Muscle of leg (tissue), 11 donors: ENCODE measurements around the gene SELPLG. TPM values are rescaled to one million over a fixed set of nuclear protein-coding genes. Genes with fewer than 3 reads are reported as not detected.
A peak's percentile ranks its signal among the peaks of the same experiment; 100 is the strongest.
"Not testable (repeated sequence)": the region's sequence is repeated elsewhere in the genome, so short reads cannot be mapped to it uniquely, and the experiment has no call there.

ENCODE experiments used
- DNase-seq: peaks from one replicate; pipeline ENCODE4 v3.0.0; 2013
- H3K27ac ChIP-seq: one replicate; pipeline ENCODE4 v1.5.1; 2013; ENCODE audit warnings: mild to moderate bottlenecking, low read length, control low read depth
- H3K27me3 ChIP-seq: one replicate; pipeline ENCODE4 v1.6.1; 2013; ENCODE audit warnings: low read length; ENCODE audit not compliant: control insufficient read depth, insufficient read depth
- H3K36me3 ChIP-seq: one replicate; pipeline ENCODE4 v1.6.1; 2013; ENCODE audit warnings: low read length; ENCODE audit not compliant: control insufficient read depth, insufficient read depth
- H3K4me1 ChIP-seq: one replicate; pipeline ENCODE4 v1.6.1; 2013; ENCODE audit warnings: low read length; ENCODE audit not compliant: control insufficient read depth, insufficient read depth
- H3K4me3 ChIP-seq: one replicate; pipeline ENCODE4 v1.5.1; 2013; ENCODE audit warnings: low read length, control low read depth
- H3K9me3 ChIP-seq: replicated peaks from 2 replicates; pipeline ENCODE4 v1.6.1; 2013; ENCODE audit warnings: low read depth, low read length; ENCODE audit not compliant: control insufficient read depth
- WGBS: methylation state at CpG from one replicate; pipeline ENCODE4 v1.1.5; 2013; ENCODE audit warnings: missing lambda C conversion rate; ENCODE audit not compliant: insufficient coverage; 5-methylcytosine and 5-hydroxymethylcytosine counted together
- polyA plus RNA-seq, 8 donors: library from polyadenylated mRNA; unstranded; fragments of 120-200 nt; gene quantifications; one replicate each; pipeline versions ENCODE4 v1.2.1 to v1.2.3, GENCODE V29; 2013; ENCODE audit warnings: inconsistent platforms in 1 of 8, low replicate concordance in 1 of 8; ENCODE audit not compliant: insufficient read length in 8 of 8, insufficient read depth in 1 of 8
- total RNA-seq: library from RNA; stranded (reverse); fragments of 120-200 nt; gene quantifications from one replicate; pipeline ENCODE4 v1.2.4, GENCODE V29; 2013

SELPLG gene
- total and polyA plus RNA-seq, 9 donors, result 2.8 to 5.5 (median 4.2) TPM

DNA sequence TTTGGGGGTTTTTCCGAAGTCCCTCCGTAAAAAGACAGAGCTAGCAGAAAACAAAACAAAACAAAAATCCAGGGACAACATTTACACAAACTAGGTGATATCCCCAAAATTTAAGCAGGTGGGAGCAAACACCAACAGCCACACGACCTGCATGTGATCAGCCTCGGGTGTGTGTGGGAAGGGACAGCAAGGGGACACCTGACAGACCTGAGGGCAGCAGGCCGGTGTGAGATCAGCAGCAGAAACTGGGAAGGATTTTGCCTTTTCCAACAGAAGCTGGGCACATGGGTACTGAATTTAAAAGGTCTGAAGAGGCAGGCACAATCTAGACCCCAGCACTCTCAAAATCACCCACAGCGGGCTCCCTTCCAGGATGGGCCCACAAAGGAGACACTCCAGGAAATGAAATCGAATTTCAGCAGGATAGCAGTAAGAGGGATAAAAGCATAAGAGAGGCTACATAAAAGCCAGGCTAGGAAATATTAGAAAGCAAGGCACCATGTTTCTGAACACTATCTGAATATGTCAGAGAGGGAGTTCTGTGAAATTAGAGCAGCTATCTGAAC, 36.5 kb upstream of the SELPLG start:
- H3K4me1 ChIP-seq, result peaks cover 26% of the 10 kb centered on the region
- no peaks in the 10 kb centered on the region for H3K27me3 ChIP-seq
- H3K27ac ChIP-seq, result no peak overlapping the region
- H3K9me3 ChIP-seq, result no peaks in the 10 kb centered on the region
- peaks cover 8% of the 10 kb centered on the region for H3K36me3 ChIP-seq
- no peak for DNase-seq
- no peak overlapping the region for H3K4me3 ChIP-seq
- 100% methylated on average over 1 of the region's 7 CpGs for WGBS

DNA sequence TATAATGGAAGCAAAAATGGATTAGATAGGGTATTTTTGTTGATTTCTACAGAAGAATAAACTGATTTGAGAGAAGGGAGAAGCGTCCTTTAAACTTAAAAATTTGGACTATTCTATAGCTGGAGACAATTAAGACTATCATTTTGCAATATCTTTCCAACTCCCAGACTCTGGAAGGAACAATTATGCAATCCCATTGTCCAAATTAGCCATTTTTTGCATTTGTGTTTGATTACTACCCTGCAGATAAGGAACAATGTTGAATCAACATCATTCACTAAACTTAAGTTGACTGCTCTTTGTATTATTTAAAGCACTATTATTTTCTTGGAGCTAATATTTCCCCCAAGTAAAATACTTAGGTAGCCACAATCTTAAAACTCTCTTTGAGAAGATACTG, 34.8 kb upstream of the SELPLG start:
- Histone ChIP-seq H3K27ac (peak overlapping the region; percentile 80), H3K9me3 (no peaks in the 10 kb centered on the region), H3K4me3 (no peak overlapping the region), H3K36me3 (peaks cover 7% of the 10 kb centered on the region), H3K4me1 (peaks cover 29% of the 10 kb centered on the region), H3K27me3 (no peaks in the 10 kb centered on the region)
- DNase-seq, result no peak
- no CpG with 5 or more reads among the region's 1 CpG for WGBS

GRCh38 chr12:108668063-108668462, 34.4 kb upstream of the SELPLG start:
- no peaks in the 10 kb centered on the region for H3K27me3 ChIP-seq
- peaks cover 29% of the 10 kb centered on the region for H3K4me1 ChIP-seq
- H3K36me3 ChIP-seq, result peaks cover 7% of the 10 kb centered on the region
- peak overlapping the region; percentile 80 for H3K27ac ChIP-seq
- DNase-seq, result no peak
- H3K4me3 ChIP-seq, result no peak overlapping the region
- WGBS, result 45% methylated on average over 7 of the region's 8 CpGs
- no peaks in the 10 kb centered on the region for H3K9me3 ChIP-seq

DNA sequence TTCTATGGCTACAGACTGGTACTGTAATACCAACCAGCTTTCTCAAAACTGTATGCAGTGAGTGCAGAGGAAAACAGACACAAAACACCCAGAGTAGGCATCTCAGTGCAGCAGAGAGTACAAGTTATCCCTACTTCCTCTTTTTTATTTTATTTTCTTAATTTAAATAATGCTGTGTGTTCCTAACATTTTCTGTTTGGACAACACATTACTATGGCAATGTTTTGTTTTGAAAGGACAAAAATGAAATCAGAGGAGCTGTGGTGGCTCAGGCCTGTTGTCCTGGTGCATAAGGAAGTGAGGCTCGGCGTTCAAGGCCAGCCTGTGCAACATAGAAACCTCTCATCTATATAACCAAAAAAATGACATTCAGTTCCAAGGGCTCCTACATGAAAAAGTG, 33.7 kb upstream of the SELPLG start:
- peak overlapping the region; percentile 80 for H3K27ac ChIP-seq
- H3K36me3 ChIP-seq, result peaks cover 7% of the 10 kb centered on the region
- peak; percentile 53 for DNase-seq
- no peaks in the 10 kb centered on the region for H3K27me3 ChIP-seq
- peaks cover 29% of the 10 kb centered on the region for H3K4me1 ChIP-seq
- WGBS, result no CpG with 5 or more reads among the region's 2 CpGs
- no peak overlapping the region for H3K4me3 ChIP-seq
- no peaks in the 10 kb centered on the region for H3K9me3 ChIP-seq

- Histone ChIP-seq H3K4me3 (no peak overlapping the region), H3K4me1 (peaks cover 29% of the 10 kb centered on the region), H3K27ac (peak overlapping the region; percentile 80), H3K36me3 (peaks cover 13% of the 10 kb centered on the region), H3K9me3 (no peaks in the 10 kb centered on the region), H3K27me3 (no peaks in the 10 kb centered on the region)
- no CpG with 5 or more reads among the region's 3 CpGs for WGBS
- DNase-seq, result peak; percentile 70
Measured at GRCh38 chr12:108666401-108666881, 32.7 kb upstream of the SELPLG start.

GRCh38 chr12:108665608-108666202, 32.0 kb upstream of the SELPLG start:
- Histone ChIP-seq H3K36me3 (peaks cover 13% of the 10 kb centered on the region), H3K4me3 (no peak overlapping the region), H3K27me3 (no peaks in the 10 kb centered on the region), H3K27ac (peak overlapping the region; percentile 80), H3K4me1 (peaks cover 29% of the 10 kb centered on the region), H3K9me3 (no peaks in the 10 kb centered on the region)
- DNase-seq, result no peak
- WGBS, result no CpG with 5 or more reads among the region's 6 CpGs

- Histone ChIP-seq H3K27me3 (no peaks in the 10 kb centered on the region), H3K4me3 (no peak overlapping the region), H3K36me3 (peaks cover 12% of the 10 kb centered on the region), H3K4me1 (peaks cover 29% of the 10 kb centered on the region), H3K27ac (peak overlapping the region; percentile 80), H3K9me3 (no peaks in the 10 kb centered on the region)
- DNase-seq, result peak; percentile 95
- no CpG with 5 or more reads among the region's 5 CpGs for WGBS
Measured at GRCh38 chr12:108664338-108665258, 30.9 kb upstream of the SELPLG start.

- Histone ChIP-seq H3K27ac (no peak overlapping the region), H3K4me1 (peaks cover 29% of the 10 kb centered on the region), H3K36me3 (peaks cover 21% of the 10 kb centered on the region), H3K9me3 (no peaks in the 10 kb centered on the region), H3K4me3 (no peak overlapping the region), H3K27me3 (no peaks in the 10 kb centered on the region)
- 90% methylated on average over 2 of the region's 4 CpGs for WGBS
- no peak for DNase-seq
Measured at GRCh38 chr12:108663324-108664015, 29.8 kb upstream of the SELPLG start.

DNA sequence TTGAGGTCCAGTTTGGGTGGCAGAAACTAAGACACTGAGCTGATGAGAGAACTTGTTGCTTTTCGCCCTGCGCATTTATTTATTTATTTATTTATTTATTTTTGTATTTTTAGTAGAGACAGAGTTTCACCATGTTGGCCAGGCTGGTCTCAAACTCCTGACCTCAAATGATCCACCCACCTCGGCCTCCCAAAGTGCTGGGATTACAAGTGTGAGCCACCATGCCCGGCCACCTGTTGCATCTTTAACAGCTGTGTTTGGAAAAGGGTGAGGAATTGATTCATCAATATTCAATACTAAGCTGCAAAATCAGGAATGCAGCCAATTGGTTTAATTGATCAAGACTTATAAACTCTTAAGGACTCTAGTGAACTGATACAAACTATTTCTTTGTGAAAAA, 24.4 kb upstream of the SELPLG start:
- H3K9me3 ChIP-seq, H3K4me3 ChIP-seq, H3K4me1 ChIP-seq, DNase-seq, H3K27me3 ChIP-seq, H3K27ac ChIP-seq: not testable (repeated sequence)
- no CpG with 5 or more reads among the region's 4 CpGs for WGBS
- H3K36me3 ChIP-seq, result peaks cover 47% of the 10 kb centered on the region
